SK-N-MC (cell line): Measurements from ENCODE around the gene ANTXRL.
A peak's percentile ranks its signal among the peaks of the same experiment; 100 is the strongest.
"Not testable (repeated sequence)": the region's sequence is repeated elsewhere in the genome, so short reads cannot be mapped to it uniquely, and the experiment has no call there.

Experiments
- DNase-seq: peaks from one replicate; pipeline ENCODE4 v3.0.0-alpha.2; 2011; ENCODE audit warnings: low read depth, low spot score
- H3K27ac ChIP-seq: fragments of 200-600 bp; sonication (generic); 2 replicates; pipeline ENCODE4 v1.5.1; 2016; ENCODE audit warnings: mixed run types
- H3K36me3 ChIP-seq: fragments of 200-600 bp; sonication (generic); 2 replicates; pipeline ENCODE4 v1.6.1; 2017; ENCODE audit warnings: antibody characterized with exemption, low read length, mixed read lengths; ENCODE audit not compliant: insufficient read depth
- H3K4me3 ChIP-seq: fragments of 200-600 bp; sonication (generic); 2 replicates; pipeline ENCODE4 v1.5.1; 2016
- H3K9ac ChIP-seq: fragments of 200-600 bp; sonication (generic); 2 replicates; pipeline ENCODE4 v1.8.0; 2017; ENCODE audit warnings: mixed run types, mixed read lengths; ENCODE audit not compliant: insufficient read length
- H3K9me3 ChIP-seq: fragments of 200-600 bp; sonication (generic); 2 replicates; pipeline ENCODE4 v1.6.1; 2017; ENCODE audit warnings: low read depth, mild to moderate bottlenecking, antibody characterized with exemption, low read length, moderate library complexity, mixed read lengths
- EZH2 ChIP-seq: fragments of 200-600 bp; sonication (generic); IDR thresholded peaks from one replicate; pipeline ENCODE4 v1.6.1; 2017; ENCODE audit warnings: antibody characterized with exemption
- FOXP2 ChIP-seq: optimal IDR thresholded peaks from 2 replicates; pipeline ENCODE3; 2011; ENCODE audit warnings: mild to moderate bottlenecking, moderate library complexity; ENCODE audit not compliant: insufficient read depth; ENCODE audit errors: extremely low read length, control extremely low read depth
- POLR2AphosphoS5 ChIP-seq: IDR thresholded peaks from 2 replicates; pipeline ENCODE4 v1.6.1; 2012; ENCODE audit warnings: mild to moderate bottlenecking, low read depth, low read length, borderline replicate concordance

Gene ANTXRL

DNA sequence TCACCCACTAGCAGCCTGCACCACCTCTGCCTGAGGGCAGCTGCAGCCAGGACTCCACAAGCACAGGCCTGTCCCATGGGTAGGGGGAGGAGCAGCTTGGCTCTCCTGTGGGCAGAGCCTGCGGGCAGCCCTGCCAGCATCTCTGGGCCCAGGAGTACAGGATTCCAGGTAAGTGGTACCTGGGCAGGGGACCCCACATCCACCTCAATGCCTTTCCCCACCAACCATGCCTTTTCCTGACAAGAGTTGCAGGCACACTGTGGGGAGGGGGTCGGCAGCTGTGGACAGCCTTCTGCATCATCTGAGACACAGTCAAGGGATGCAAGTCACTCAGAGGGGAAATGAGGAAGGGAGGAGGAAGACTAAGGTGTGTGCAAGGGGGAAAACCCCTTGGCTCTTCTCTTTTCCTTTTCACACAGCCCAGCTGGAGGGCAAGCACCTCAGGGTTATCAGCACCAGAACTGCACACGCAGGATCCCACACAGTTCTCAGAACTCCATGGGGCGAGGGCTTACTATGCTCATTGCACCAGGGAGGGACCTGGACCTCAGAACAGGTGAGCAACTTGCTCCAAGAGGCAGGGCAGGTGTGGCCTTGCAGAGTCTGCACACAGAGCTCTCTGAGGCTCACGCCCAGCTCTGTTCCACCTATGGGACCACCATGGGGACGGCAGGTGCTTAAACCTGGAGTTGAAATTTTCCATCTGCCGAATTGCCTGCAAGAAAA is 16.5 kb upstream of the ANTXRL start:
- no peak overlapping the region for H3K4me3 ChIP-seq
- TF ChIP-seq FOXP2 (no peak), POLR2AphosphoS5 (no peak), EZH2 (no peak)
- no peak overlapping the region for H3K9ac ChIP-seq
- no peaks in the 10 kb centered on the region for H3K9me3 ChIP-seq
- DNase-seq: no peak
- no peaks in the 10 kb centered on the region for H3K36me3 ChIP-seq
- no peak overlapping the region for H3K27ac ChIP-seq

DNA sequence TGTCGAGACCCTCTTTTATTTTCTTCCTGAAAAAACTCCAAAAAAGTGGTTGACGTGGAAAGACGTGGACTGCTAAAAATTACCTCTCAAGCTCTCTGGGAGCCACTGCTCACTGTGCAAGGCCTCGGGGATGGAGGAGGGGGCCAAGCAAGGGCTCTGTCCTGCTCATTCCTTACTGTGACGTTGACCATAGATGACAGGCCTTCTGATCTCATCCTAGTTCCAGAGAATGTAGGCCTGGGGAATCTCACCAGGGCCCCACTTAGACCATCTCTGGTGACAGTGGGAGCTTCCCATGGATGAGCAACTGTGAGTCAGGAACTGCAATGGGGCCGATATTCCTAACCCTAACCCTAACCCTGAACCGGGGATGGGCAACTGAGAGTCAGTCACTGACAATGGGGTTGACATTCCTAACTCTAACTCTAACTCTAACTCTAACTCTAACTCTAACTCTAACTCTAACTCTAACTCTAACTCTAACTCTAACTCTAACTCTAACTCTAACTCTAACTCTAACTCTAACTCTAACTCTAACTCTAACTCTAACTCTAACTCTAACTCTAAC is 15.8 kb upstream of the ANTXRL start:
- not testable (repeated sequence) for H3K27ac ChIP-seq, H3K9me3 ChIP-seq, H3K9ac ChIP-seq, H3K4me3 ChIP-seq, H3K36me3 ChIP-seq, DNase-seq

DNA sequence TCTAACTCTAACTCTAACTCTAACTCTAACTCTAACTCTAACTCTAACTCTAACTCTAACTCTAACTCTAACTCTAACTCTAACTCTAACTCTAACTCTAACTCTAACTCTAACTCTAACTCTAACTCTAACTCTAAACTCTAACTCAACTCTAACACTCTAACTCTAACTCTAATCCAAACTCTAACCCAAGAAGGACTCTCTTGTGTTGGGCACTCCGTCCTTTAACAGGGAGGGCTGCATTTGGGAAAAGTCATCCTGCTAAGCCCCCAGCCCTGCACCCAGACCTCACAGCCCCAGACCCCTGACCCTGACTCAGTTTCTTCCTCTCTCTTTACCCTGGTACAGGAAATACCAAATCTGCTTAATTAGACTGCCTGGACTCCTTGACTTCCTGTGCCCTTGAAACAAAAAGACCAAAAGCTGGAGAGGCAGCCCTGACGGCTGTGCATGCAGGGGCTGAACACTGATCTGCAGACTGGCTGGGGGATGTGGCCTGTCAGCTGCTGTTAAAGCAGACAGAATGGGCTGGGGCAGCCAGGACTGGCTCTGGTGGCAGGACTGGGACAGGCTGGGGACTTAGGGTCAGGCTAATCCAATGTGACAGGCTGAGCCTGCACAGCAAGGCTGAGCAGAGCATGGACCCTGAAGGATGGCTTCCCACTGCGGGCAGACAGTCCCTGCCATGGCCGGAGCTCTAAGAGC is 14.8 kb upstream of the ANTXRL start:
- not testable (repeated sequence) for DNase-seq, H3K9ac ChIP-seq, H3K27ac ChIP-seq, H3K9me3 ChIP-seq, H3K4me3 ChIP-seq, H3K36me3 ChIP-seq

DNA sequence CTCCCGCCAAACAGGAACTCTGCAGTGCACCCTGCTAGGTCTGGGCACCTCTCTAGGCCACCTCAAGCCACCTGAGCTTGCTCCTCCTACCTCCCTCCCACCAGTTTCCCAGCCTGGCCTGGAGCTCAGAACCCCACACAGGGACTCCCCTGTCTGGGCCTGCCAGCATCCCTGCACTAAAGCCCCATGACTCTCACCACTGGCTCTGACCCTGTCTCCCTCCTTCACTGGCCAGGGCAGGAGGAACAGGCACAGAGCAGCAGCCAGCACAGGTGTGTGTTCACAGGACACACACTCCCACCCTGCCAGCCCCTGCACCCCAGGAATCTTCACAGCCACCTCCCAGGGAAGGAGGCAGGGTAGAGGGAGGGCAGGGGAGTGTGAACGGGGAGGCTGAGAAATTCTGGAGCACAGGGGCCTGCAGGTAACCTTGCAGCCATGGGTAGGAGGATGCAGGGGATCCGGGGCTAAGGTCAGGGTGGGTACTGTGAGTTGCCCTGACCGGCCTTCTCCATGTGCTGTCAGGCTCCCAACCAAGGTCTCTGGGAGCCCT is 13.9 kb upstream of the ANTXRL start:
- H3K9me3 ChIP-seq: no peaks in the 10 kb centered on the region
- TF ChIP-seq FOXP2: no peak
- no peak for TF ChIP-seq POLR2AphosphoS5
- no peak for TF ChIP-seq EZH2
- no peak overlapping the region for H3K4me3 ChIP-seq
- H3K27ac ChIP-seq: no peak overlapping the region
- H3K36me3 ChIP-seq: no peaks in the 10 kb centered on the region
- H3K9ac ChIP-seq: no peak overlapping the region
- DNase-seq: no peak

DNA sequence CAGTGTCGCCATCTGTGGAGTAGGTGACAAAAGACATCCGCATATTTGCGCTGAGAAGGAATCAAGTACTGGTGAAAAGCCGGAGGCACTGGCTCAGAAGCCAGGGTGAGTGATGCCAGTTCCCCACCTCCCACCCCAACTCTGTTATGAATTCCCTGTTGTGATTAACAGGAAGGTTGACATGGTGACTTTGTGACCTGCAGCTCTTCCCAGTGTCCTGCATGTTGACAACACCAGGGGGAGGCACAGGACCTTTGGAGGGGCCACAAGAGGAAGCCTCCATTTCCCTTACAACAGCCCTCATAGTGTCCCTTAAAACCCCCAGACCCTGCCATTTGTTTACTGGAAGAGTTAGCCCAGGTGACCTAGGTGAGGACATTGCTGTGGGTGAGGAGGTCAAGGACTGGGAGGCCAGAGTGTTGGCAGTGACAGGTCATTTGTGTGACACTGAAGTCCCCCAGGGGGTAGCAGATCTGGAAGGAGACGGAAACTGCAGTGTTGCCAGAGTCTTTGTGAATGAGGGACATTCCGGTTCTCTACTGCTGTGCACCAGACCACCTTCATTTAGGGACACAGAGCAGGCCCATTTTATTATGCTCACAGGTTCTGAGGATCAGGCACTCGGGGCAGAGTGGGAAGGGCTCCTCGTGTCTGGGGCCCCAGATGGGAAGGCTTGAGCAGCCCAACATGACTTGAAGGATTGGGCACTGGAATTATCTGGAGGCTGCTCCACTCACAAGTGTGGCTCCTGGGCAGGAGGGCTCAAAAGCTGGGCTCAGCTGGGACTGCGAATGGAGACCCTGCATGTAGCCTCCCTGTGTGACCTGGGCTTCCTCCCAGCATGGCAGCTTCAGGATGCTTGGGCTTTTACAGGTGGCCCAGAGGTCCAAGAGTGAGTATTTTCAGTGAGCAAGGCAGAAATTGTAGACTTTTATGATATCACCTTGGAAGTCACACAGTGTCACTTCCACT is 13.0 kb upstream of the ANTXRL start:
- H3K9ac ChIP-seq: no peak overlapping the region
- no peak for DNase-seq
- TF ChIP-seq FOXP2 (no peak), EZH2 (no peak), POLR2AphosphoS5 (no peak)
- no peak overlapping the region for H3K4me3 ChIP-seq
- H3K9me3 ChIP-seq: no peaks in the 10 kb centered on the region
- H3K27ac ChIP-seq: no peak overlapping the region
- H3K36me3 ChIP-seq: no peaks in the 10 kb centered on the region

DNA sequence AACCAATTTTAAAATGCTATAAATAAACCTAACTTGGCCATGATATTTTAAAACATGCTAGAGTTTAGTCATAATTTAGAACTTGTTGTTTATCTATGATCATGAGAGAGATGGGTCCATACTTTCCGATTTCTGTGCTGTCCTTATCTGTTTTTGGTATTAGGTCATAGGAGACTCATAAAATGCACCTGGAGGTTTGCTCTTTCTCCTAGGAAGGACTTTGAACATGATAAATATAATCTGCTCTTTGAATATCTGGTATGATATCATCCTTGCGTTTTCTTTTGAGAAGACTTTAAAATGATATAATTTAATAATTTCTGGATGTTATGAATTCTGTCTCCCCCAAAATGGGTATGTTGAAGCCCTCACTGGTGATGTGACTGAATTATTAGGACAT is 9.0 kb upstream of the ANTXRL start:
- Histone ChIP-seq H3K9me3 (no peaks in the 10 kb centered on the region), H3K4me3 (no peak overlapping the region), H3K9ac (no peak overlapping the region), H3K36me3 (no peaks in the 10 kb centered on the region), H3K27ac (no peak overlapping the region)
- TF ChIP-seq FOXP2: no peak
- TF ChIP-seq EZH2: no peak
- no peak for TF ChIP-seq POLR2AphosphoS5
- DNase-seq: no peak

DNA sequence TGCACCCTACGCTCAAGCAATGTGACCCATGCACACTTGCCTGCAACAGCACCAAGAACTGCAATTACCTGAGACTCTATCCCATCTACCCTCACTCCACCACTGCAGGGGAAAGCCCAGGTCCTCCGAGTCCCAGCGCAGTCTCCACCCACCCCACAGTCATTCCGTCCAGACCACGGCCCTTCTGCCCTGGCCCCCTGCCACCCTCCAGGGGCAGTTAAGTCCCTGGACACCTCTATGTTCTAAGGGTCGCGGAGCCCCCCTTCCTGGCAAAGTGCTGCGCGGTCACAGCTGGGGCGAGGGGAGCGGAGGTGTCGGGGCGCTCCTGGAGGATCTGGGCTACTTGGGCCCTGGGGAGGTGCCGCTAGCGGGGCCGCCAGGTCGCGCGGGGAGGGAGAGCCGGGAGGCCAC is 4.4 kb upstream of the ANTXRL start:
- H3K27ac ChIP-seq, DNase-seq, H3K9me3 ChIP-seq, H3K4me3 ChIP-seq, H3K36me3 ChIP-seq, H3K9ac ChIP-seq: not testable (repeated sequence)

DNA sequence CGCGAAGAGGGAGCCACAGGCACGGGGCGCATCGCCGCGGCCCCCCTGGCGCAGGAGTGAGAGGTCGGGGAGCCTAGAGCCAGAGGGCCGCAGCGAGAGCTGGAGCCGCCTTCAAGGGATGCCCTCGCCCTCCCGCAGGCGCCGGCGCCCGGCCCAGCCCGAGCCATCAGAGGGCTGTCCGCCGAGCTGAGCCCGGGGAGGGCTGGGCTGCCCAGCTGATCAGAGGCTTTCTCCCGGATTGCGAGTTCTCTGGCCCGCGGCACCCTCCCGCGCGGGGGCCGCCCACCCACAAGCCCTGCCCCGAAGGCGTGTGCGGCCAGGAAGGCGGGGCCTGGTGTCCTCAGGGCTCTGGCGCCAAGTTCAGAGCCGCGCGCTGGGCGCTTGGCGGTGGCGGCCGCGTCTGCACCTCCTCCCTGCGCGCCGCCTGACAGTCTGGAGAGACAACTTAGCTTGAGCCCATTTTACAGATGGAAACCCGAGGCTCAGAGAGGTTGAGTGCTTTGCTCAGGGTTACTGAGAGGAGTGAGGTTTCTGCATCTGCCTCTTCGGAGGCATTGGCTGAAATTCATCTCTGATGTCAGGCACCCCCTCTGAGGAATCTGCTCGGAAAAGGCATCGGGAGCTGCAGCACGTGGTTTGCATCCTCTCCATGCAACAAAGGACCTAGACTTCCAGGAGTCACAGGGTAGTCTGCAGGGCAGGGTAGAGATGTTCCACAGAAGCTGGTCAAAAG is 3.8 kb upstream of the ANTXRL start:
- DNase-seq: no peak
- TF ChIP-seq FOXP2 (no peak), EZH2 (no peak), POLR2AphosphoS5 (no peak)
- no peak overlapping the region for H3K27ac ChIP-seq
- H3K9me3 ChIP-seq: no peaks in the 10 kb centered on the region
- H3K9ac ChIP-seq: no peak overlapping the region
- H3K36me3 ChIP-seq: no peaks in the 10 kb centered on the region
- peak overlapping the region; percentile 33; the same call in 1 of the 2 replicates for H3K4me3 ChIP-seq
